GM19324 (cell line): Measurements from ENCODE around the gene ACVR2A.
A peak's percentile ranks its signal among the peaks of the same experiment; 100 is the strongest.

ENCODE experiments used
- ATAC-seq: cut with Tn5 transposase; IDR thresholded peaks from one replicate; pipeline ENCODE4 v1.9.1; 2021; ENCODE audit warnings: mild to moderate bottlenecking, moderate library complexity; ENCODE audit not compliant: unreplicated experiment, low FRiP score

ACVR2A gene

DNA sequence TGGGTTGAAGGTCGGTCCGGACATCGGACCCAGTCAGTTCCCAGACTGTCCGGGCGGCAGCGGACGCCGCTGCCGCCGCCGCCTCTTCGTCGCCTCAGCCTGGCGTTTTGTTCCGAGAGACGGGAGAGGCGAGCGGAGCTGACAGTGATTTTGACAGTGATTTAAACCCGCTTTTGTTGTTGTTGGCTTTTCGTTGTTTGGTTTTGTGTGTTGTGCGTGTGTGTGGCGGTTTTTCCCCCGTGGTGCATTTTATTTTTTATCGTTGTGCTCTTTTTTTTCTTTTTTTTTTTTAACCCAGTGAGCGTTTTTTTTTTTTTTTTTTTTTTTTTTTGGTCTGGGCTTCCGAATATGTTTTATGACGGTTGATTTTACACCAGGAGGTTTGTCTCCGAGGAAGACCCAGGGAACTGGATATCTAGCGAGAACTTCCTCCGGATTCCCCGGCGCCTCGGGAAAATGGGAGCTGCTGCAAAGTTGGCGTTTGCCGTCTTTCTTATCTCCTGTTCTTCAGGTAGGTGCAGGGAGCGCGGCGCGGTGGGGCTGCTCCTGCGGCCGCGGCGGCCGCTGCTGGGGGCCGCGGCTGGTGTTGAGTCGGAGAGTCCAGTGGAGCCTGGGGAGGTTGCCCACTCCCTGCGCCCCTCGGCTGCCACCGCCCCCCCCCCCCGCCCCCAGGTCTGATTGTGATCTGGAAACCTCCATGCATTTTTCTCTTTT lies at the start of gene ACVR2A:
TSS of gene ACVR2A (plus strand) at position 333 of the 714 bp plus-strand sequence. CDS start at position 457, 124 bp downstream.
- peak; percentile 61 for ATAC-seq

DNA sequence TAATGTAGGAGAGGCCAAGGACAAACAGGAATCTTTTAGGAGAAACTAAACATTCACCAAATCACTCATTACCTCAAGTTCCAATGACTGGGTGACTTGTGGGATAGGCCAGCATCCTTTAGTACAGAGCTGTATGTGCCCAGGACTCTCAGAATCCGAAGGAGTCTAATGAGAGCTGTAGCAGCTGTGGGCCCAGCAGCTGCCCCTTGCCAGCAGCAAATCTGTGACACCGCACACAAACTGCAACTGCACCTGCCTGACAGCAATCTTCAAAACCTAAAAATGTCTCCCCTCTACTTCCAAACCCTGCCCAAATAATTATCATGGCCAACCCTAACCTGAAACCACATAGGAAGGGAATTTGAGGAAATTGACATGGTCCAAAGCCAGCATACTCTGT lies 44.5 kb upstream of the ACVR2A start:
- no peak for ATAC-seq

DNA sequence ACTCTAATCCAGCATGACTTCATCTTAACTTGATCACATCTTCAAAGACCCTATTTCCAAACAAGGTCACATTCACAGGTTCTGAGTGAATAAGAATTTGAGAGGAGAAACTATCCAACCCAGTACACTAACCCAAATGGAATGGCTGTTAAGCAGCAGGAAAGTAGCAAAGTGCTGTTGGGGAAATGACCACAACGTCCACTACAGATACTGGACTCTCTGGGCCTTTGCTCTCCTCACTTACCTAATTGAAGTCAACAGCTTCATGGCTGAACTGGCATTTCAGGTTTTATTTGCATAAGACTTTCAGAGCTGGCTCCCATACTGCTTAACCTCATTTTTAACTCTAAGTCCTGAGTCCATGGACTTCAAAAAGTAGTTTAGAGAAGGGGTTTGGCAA lies 38.0 kb upstream of the ACVR2A start:
- no peak for ATAC-seq

DNA sequence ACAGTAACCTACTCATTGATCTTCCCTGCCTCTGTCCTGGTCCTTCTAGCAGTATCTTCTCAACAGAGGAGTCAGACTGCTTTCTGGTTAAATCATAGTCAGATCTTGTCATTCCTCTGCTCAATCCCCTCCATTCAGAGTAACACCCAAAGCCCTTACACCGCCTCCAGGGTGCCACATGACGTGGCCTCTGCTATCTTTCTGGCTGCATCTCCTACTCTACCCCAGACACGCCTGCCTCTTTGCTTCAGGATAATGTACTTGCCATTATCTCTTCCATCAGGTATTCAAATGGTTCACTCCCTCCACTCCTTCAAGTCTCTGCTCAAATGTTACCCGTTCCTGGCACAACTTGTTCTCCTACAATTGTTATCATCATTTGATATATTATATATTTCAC lies 36.3 kb upstream of the ACVR2A start:
- no peak for ATAC-seq

DNA sequence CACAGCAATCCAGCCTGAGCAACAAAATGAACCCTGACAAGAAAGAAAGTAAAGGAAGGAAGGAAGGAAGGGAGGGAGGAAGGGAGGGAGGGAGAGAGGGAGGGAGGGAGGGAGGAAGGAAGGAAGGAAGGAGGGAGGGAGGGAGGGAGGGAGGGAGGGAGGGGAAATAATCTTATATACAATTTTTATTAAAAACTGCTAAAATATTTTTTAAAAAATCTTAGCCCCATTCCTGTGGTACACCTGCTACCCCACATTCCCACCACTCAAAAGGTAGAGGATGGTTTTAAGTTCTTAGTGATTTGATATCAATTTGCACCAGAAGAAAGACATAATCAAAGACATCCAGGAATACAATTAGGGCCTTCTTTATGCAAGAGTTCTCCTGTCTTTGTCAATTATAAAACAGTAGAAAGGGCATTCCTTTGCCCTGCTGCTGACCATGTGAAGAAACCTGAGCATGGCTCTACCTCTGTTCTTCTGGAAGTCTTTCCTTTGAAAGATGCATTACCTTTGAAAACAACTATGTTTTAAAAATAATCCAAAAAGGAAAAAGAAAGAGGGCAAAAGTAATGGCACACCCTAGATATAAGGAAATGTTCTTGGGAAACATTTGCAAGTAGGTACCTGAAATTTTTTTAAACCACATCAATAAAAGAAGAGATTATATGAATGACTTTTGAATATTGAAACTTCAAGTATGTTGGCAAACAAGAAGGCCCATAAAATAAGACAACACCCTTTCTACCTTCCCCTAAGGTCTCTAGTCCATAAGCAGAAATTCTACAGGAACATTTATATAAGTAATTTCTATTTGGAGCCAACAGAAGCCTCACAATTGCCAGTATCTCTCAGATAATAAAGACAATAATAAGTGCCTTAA lies 33.7 kb upstream of the ACVR2A start:
- no peak for ATAC-seq

DNA sequence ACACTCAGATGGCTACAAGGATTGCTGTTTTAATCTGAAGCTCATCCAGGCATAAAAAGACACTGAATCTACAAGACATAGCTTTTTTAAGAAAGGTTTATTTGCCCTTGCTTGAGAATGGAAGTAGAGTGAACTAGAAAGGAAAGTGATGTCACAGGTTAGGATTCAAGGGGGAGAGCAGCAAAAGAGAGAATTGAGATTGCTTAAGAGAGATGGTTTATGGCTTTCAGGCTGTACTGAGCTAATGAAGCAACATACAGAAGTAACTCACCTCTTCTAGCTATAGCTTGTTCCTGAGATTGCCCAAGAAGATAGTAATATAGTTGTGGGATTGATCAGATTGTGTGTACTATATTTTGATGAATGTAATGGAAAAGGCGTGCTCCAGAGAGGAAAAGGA lies 26.1 kb upstream of the ACVR2A start:
- no peak for ATAC-seq

DNA sequence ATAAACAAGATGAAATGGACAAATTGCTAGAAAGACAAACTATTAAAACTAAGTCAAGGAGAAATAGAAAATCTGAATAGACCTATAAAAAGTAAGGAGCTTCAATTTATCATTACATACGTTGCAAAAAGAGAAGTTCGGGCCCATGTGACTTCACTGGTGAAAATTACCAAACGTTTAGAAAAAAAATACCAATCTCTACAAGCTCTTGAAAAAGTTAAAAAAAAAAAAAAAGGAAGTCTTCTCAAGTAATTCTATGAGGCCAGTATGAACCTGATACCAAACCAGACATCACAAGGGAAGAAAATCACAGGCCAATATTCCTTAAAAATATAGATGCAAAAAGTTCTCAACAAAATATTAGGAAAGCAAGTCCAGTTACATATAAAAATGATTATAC lies 20.2 kb upstream of the ACVR2A start:
- ATAC-seq, result no peak

DNA sequence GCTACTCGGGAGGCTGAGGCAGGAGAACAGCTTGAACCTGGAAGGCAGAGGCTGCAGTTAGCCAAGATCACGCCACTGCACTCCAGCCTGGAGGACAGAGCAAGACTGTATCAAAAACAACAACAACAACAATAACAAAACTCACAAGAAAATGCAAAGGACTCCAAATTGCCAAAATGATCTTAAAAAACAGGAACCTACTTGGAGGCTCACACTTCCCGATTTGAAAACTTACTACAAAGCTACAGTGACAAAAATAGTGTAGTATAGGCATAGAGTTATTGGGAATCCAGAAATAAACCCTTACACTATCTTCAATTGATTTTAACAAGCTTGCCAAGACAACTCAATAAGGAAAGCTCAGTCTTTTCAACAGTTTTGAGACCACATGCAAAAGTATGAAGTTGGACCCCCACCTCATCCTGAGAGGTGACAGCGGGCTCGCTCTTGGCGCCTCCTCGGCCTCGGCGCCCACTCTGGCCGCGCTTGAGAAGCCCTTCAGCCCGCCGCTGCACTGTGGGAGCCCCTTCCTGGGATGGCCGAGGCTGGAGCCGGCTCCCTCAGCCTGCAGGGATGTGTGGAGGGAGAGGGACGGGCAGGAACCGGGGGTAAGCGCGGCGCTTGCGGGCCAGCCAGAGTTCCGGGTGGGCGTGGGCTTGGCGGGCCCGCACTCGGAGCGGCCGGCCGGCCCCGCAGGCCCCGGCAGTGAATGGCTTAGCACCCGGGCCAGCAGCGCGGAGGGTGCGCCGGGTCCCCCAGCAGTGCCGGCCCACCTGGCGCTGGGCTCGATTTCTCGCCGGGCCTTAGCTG lies 18.3 kb upstream of the ACVR2A start:
- no peak for ATAC-seq

DNA sequence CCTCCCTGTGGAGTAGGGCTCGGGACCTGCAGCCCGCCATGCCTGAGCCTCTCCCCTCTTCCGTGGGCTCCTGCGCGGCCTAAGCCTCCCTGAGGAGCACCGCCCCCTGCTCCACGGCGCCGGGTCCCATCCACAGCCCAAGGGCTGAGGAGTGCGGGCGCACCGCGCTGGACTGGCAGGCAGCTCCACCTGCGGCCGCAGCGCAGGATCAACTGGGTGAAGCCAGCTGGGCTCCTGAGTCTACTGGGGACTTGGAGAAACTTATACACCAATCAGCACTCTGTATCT lies 17.8 kb upstream of the ACVR2A start:
- no peak for ATAC-seq

DNA sequence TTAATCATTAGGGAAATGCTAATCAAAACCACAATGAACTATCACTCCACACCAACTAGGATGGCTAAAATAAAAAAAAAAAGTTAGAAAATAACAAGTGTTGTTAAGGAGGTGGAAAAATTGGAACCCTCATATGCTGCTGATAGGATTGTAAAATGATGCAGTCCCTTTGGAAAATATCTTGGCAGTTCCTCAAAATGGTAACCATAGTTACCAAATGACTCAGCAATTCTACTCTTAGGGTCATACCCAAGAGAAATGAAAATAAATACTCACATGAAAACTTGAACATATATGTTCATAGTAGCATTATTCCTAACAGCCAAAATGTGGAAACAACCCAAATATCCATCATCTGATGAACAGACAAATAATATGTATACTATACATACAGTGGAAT lies 15.7 kb upstream of the ACVR2A start:
- ATAC-seq, result no peak

DNA sequence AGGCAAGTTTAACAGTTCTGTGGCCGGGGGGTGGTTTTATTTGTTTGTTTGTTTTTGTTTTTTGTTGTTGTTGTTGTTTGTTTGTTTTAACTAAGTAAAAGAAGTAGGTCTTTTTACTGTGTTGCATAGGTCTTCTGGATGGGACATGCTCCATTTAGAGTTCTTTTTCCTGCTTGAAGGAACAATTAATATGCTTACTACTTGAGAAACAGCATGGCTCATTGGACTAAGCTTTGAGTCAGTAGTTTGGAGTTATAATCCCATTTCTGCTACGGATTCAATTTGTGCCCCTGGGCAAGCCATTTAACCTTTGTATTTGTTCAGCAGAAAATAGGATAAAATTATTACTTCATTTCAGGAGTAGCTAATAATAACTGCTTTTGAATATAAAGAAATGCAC lies 8.7 kb upstream of the ACVR2A start:
- ATAC-seq, result no peak

DNA sequence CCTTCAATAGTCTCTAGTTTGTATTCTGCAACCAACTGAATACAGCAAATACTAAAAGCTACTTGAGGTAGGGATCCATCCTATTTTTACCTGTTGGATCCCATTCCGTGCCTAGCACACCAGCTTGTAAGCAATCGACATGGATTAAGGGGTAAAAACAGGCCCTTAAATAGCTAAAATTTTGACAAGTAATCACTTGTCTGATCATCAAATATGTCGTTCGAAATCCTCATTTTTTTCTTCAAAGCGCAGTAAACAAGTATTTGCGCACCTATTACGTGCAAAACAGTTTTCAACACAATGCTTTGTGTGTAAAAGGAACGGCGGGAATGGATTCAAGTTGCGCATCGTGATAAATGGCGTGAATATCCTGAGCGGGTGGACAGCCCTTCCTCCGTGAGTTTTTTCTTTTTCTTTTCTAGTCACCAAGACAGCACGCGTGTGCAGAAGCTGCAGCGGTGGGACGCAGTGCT lies 1.4 kb upstream of the ACVR2A start:
- ATAC-seq, result no peak

DNA sequence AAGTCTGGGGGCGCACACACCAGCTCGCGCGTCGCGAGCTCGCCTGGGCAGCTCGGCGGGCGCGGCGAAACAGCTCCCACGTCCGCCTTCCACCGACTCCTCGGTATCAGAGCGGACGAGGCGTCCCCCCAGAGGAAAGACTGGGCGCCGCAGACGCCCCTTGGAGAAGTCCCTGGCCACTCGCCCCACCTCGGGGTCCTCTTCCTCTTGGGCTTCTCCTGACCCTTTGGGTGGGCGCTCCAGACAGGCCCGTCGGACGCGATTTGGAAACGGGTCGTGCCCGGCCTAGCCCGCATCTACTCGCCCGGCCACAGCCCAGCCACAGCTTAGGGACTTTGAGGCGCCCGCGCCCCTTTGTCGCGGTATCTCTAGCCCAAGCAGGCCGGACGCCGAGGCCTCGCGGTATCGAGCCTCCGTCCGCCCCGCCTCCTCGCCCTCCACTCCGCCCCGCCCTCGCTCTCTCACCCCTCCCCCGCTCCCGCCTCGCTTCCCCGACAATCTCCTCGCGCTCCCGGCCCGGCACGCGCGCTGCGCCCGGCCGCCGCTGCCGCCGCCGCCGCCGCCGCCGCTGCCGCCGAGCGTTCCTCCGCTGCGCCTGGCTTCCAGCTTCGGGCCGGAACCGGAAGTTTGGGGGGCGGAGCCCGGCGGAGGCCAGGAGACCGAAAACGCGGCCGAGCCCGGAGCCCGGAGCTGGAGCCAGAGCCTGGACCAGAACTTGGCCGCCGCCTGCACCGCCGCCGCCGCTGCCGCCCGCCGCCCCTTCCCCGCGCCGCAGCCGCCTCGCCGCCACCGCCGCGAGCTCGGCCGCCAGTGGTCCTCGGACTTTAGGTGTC lies 749 bp upstream of the ACVR2A start:
- ATAC-seq, result peak; percentile 96

DNA sequence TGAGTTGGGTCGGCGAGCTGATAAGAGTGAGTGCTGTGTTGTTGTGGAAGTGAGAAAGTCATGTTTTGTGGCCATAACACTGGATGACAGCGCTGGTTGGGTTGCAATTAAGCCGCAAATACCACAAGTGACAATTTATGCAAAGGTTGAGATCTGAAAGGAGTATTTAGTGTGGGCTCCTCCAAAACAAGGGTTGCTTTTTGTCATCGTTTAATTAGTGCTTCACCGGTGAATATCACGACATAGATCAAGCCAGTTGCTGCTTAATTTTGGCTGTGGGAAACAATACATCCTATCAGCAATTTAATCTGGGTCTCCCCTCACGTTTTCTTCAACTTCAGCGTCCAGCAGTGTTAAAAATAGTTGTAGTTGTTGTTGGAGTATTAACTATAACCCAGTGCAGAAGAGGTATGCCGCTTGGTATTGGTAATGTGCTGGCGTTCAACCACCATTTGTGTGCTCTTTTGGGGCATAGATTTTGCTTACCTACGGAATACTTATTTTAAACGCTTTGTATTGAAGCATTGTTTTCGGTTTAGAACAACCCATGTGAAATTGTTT lies 662 bp downstream of the ACVR2A start:
- ATAC-seq, result peak; percentile 38

DNA sequence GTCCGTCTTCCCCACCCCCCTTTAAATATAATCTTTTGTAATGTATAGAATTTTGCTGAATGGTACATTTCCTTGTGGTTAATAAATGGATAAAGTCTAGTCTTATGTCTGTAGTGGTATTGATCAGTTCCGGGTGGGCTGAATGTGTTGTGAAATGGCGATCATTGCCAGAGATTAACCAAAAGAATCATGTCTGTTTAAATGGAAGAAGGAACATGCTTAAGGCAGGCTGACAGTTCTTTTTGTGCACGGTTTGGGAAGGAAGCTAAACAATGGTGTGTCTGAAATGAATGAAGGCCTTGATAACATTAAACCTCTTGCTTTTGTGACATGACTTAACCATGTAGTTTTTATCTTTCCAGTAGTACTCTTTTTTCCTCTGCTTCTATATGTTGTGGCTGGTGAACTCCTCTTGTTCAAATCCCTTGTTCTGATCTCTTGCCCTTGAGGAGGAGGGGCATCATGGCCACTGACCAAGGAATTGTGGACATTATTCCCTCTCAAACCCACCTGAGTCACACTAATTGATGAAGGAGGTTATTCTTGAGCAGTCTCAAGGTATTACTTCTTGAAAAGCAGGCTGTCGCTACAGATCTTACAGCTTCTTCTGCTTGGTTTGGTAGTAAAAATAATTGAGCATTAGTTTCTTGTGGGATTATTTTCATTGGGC lies 1.7 kb downstream of the ACVR2A start:
- no peak for ATAC-seq

DNA sequence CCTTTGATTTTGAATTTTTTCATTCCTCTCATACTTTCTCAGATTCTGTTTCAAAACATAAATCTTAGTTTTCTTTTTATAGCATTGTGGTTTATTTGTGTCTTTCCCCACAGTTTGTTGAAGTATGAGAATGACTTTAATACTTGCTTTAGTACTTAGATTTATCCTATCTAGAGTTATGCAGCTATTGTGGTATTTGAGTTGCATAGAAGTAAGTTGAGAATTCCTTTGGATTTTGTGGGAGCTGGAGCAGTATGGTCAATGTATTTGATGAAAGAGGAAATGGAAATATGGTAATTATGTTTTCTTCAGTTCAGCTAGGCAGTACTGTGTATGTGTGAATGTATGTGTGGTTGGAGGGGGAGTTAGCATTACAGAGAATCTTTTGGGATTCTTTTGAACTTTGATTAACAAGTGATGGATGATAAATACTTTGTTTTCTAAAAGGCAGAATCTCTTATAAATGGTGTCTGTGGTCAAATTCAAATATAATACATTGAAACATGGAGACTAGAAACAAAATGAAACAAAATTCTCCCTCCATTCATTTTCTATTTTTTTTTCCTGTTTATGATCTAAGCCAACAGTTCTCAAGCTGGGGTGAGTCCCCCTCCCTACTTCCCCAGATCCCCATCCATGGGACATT lies 3.0 kb downstream of the ACVR2A start:
- ATAC-seq, result no peak

DNA sequence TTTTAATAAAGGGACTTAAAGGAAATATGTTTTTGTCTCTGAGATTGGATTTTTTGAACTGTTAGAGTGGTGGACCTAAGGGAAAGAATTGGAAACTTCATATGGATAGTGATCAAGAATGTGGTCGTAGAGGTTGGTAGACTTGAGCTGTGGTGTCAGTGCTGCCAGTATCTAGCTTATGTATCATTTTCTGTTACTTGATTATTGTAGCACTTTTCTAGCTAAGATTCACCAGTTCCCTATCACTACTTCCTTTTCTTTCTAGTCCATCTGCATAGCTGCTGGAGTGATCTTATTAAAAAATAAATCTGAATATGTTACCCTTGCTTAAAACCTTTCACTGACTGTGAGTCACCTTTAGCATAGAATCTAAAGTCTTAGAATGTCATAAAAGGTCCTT lies 6.0 kb downstream of the ACVR2A start:
- ATAC-seq, result no peak

DNA sequence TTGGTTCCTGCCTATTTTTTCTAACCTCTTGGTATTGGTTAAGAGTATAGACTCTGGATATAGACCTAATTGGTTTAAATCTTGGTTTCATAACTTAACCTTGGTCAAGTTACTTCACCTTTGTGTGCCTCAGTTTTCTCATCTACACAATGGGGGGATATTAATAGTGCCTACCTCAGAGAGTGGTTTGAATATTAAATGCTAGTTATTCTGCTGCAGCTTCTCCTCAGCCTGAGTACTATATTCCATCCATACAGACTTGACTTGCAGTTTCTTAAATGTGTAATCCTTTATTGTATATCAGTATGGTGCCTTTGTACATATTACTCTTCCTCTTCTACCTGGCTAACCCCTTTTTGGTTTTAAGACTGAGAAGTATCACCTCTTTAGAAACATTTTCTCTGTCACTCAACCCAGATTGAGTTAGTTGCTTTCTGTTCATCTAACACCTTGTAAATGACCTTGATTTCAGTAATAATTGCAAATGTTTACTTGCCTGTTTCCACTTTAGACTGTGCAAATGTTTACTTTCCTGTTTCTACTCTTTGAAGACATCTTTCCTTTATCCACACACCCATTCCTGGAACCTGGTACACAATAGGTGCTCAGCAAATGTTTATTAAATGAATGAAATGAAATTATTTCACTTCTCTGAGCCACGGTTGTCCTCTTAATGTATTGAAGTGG lies 6.6 kb downstream of the ACVR2A start:
- no peak for ATAC-seq
